HL-60 (cell line): ENCODE results near the gene ADTRP.

Experiments used
- GABPA ChIP-seq: IDR thresholded peaks from 2 replicates; pipeline ENCODE4 v1.6.1; 2012; ENCODE audit warnings: low read depth
- POLR2AphosphoS5 ChIP-seq: IDR thresholded peaks from 2 replicates; pipeline ENCODE4 v1.6.1; 2012; ENCODE audit warnings: low read depth
- SPI1 ChIP-seq: IDR thresholded peaks from 2 replicates; pipeline ENCODE4 v1.6.1; 2012; ENCODE audit warnings: low read depth, mild to moderate bottlenecking, borderline replicate concordance
- TF ChIP-seq, protein P1 (sequence below): IDR thresholded peaks from one replicate; pipeline ENCODE4 v1.5.1; 2011; ENCODE audit warnings: low read length, control low read depth, inconsistent platforms; ENCODE audit not compliant: insufficient read depth

DNA sequence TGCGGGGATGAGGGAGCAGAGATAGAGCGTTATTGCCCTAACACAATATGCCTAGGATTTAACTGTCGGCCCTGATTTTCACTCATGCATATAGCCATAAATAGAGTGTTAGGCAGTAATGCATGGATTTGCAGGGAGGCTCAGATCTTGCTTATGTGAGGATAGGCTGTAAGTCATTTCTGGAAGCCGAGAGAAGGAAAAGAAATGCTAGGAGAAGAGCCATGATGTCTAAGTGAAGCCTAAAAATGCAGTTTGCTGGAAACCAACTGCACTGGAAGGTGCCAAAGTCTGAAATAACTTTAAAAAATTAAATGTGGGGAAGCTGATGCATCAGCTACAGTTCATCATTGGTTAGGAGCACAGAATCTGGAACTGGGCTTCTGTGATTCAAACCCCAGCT is 54.3 kb downstream of the ADTRP start:
- TF ChIP-seq SPI1 = no peak
- TF ChIP-seq, protein P1, sequence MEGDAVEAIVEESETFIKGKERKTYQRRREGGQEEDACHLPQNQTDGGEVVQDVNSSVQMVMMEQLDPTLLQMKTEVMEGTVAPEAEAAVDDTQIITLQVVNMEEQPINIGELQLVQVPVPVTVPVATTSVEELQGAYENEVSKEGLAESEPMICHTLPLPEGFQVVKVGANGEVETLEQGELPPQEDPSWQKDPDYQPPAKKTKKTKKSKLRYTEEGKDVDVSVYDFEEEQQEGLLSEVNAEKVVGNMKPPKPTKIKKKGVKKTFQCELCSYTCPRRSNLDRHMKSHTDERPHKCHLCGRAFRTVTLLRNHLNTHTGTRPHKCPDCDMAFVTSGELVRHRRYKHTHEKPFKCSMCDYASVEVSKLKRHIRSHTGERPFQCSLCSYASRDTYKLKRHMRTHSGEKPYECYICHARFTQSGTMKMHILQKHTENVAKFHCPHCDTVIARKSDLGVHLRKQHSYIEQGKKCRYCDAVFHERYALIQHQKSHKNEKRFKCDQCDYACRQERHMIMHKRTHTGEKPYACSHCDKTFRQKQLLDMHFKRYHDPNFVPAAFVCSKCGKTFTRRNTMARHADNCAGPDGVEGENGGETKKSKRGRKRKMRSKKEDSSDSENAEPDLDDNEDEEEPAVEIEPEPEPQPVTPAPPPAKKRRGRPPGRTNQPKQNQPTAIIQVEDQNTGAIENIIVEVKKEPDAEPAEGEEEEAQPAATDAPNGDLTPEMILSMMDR = no peak
- no peak for TF ChIP-seq POLR2AphosphoS5
- no peak for TF ChIP-seq GABPA
